Liver (tissue), 9 donors: ENCODE data around the gene ZNG1A. TPM values are rescaled to one million over a fixed set of nuclear protein-coding genes. Genes with fewer than 3 reads are reported as not detected.
"Not testable (repeated sequence)": the region's sequence is repeated elsewhere in the genome, so short reads cannot be mapped to it uniquely, and the experiment has no call there.

Experiments
- DNase-seq: peaks from one replicate; pipeline ENCODE4 v3.0.0-alpha.2; 2017; ENCODE audit warnings: low spot score
- H3K27ac ChIP-seq, 2 donors: one replicate each; pipeline ENCODE4 v1.7.0; 2013; ENCODE audit warnings: inconsistent platforms in 2 of 2, low read length in 2 of 2, control low read depth in 1 of 2, low read depth in 1 of 2, mild to moderate bottlenecking in 1 of 2
- H3K27me3 ChIP-seq, 4 donors: one replicate each; pipeline versions ENCODE4 v1.6.1 to v1.7.0; 2013; ENCODE audit warnings: low read length in 3 of 4, inconsistent platforms in 1 of 4, mild to moderate bottlenecking in 1 of 4, moderate library complexity in 1 of 4; ENCODE audit not compliant: control insufficient read depth in 4 of 4, insufficient read depth in 4 of 4
- H3K36me3 ChIP-seq, 4 donors: one replicate each; pipeline versions ENCODE4 v1.6.1 to v1.7.0; 2013; ENCODE audit warnings: low read length in 3 of 4, mild to moderate bottlenecking in 3 of 4, low read depth in 1 of 4, moderate library complexity in 1 of 4; ENCODE audit not compliant: control insufficient read depth in 4 of 4, insufficient read depth in 3 of 4
- H3K4me1 ChIP-seq, 4 donors: one replicate each; pipeline versions ENCODE4 v1.6.1 to v1.7.0; 2013; ENCODE audit warnings: low read length in 3 of 4, mild to moderate bottlenecking in 3 of 4, moderate library complexity in 1 of 4; ENCODE audit not compliant: control insufficient read depth in 4 of 4, insufficient read depth in 4 of 4
- H3K4me3 ChIP-seq, 3 donors: one replicate each; pipeline versions ENCODE4 v1.6.1 to v1.7.0; 2013; ENCODE audit warnings: low read length in 3 of 3, control low read depth in 1 of 3, low read depth in 1 of 3, mild to moderate bottlenecking in 1 of 3
- H3K9ac ChIP-seq, 2 donors: one replicate each; pipeline ENCODE4 v1.7.0; 2013; ENCODE audit warnings: low read length in 2 of 2, mild to moderate bottlenecking in 2 of 2, moderate library complexity in 2 of 2, control low read depth in 1 of 2, low read depth in 1 of 2
- H3K9me3 ChIP-seq, 4 donors: one replicate each; pipeline versions ENCODE4 v1.6.1 to v1.7.0; 2013; ENCODE audit warnings: low read length in 3 of 4; ENCODE audit not compliant: control insufficient read depth in 4 of 4
- ATF3 ChIP-seq: IDR thresholded peaks from 2 replicates; pipeline ENCODE4 v1.6.1; 2016; ENCODE audit warnings: antibody characterized with exemption
- FOXA2 ChIP-seq: IDR thresholded peaks from 2 replicates; pipeline ENCODE4 v1.6.1; 2016; ENCODE audit warnings: antibody characterized with exemption
- GABPA ChIP-seq, 2 donors: IDR thresholded peaks in 1 of 2; conservative IDR thresholded peaks in 1 of 2; 2 replicates each; pipeline ENCODE4 v1.6.1; 2016; ENCODE audit warnings: antibody characterized with exemption in 2 of 2, mild to moderate bottlenecking in 1 of 2, moderate library complexity in 1 of 2
- HNF4A ChIP-seq, 2 donors: conservative IDR thresholded peaks; 2 replicates each; pipeline ENCODE4 v1.6.1; 2016; ENCODE audit warnings: antibody characterized with exemption in 2 of 2, mild to moderate bottlenecking in 2 of 2
- JUND ChIP-seq, 2 donors: IDR thresholded peaks; 2 replicates each; pipeline ENCODE4 v1.6.1; 2016; ENCODE audit warnings: antibody characterized with exemption in 2 of 2
- MAX ChIP-seq: IDR thresholded peaks from 2 replicates; pipeline ENCODE4 v1.6.1; 2016; ENCODE audit warnings: antibody characterized with exemption
- RAD21 ChIP-seq, 2 donors: IDR thresholded peaks; 2 replicates each; pipeline ENCODE4 v1.6.1; 2016; ENCODE audit warnings: antibody characterized with exemption in 2 of 2, mild to moderate bottlenecking in 2 of 2
- RXRA ChIP-seq, 2 donors: IDR thresholded peaks; 2 replicates each; pipeline ENCODE4 v1.6.1; 2017 to 2018; ENCODE audit warnings: antibody characterized with exemption in 2 of 2, mild to moderate bottlenecking in 1 of 2
- TAF1 ChIP-seq: conservative IDR thresholded peaks from 2 replicates; pipeline ENCODE4 v1.6.1; 2016; ENCODE audit warnings: antibody characterized with exemption, mild to moderate bottlenecking
- YY1 ChIP-seq: IDR thresholded peaks from 2 replicates; pipeline ENCODE4 v1.6.1; 2016; ENCODE audit warnings: antibody characterized with exemption, mild to moderate bottlenecking
- ZBTB33 ChIP-seq: IDR thresholded peaks from 2 replicates; pipeline ENCODE4 v1.6.1; 2016; ENCODE audit warnings: antibody characterized with exemption
- WGBS: extraction: QIAGEN DNeasy Blood & Tissue Kit; methylation state at CpG from one replicate; pipeline ENCODE4 v1.1.7; 2013; 5-methylcytosine and 5-hydroxymethylcytosine counted together
- polyA plus RNA-seq, 2 donors: library from polyadenylated mRNA; stranded (reverse) in 1 of 2; unstranded in 1 of 2; fragments of 200-250 nt in 1 of 2; fragments of >200 nt in 1 of 2; fragmentation: Nextera tagmentation in 1 of 2; extraction: Ambion mirVana in 1 of 2; gene quantifications; one replicate each; pipeline versions ENCODE4 v1.2.1 to v1.2.3, GENCODE V29; 2013 to 2015
- total RNA-seq, 2 donors: library from RNA; depleted of rRNA; stranded (reverse); fragments of >200 nt; gene quantifications; one replicate each; pipeline ENCODE4 v1.2.3, GENCODE V29; 2014
- donor health status: healthy.
- donor health status: healthy.
- donor health status: healthy.
- donor health status: healthy.
- donor health status: healthy.

The ZNG1A gene
- total and polyA plus RNA-seq, 4 donors: 11.1 to 46.8 (median 20.8) TPM

GRCh38 chr9:221989-222776 is 43.3 kb upstream of the ZNG1A start (continued):
- TF ChIP-seq RAD21 (IDR thresholded peaks at IDR 0.05): no peak
- TF ChIP-seq YY1: no peak
- no peak for TF ChIP-seq RXRA (IDR thresholded peaks at IDR 0.05)
- no peak for TF ChIP-seq HNF4A (conservative IDR thresholded peaks at IDR 0.05)
- no peak for TF ChIP-seq TAF1
- TF ChIP-seq GABPA (IDR thresholded peaks at IDR 0.05 in 1 of 2, conservative IDR thresholded peaks at IDR 0.05 in 1 of 2): no peak

GRCh38 chr9:219670-220365 is 41.0 kb upstream of the ZNG1A start:
- Histone ChIP-seq H3K36me3 (no peaks in the 10 kb centered on the region), H3K27me3 (peaks cover 0 to 8% (median 1%) of the 10 kb centered on the region in 4 donors), H3K4me1 (peaks cover under 1 to 5% (median 2%) of the 10 kb centered on the region in 4 donors), H3K27ac (no peak overlapping the region), H3K9ac (no peak overlapping the region), H3K4me3 (no peak overlapping the region), H3K9me3 (no peaks in the 10 kb centered on the region)
- TF ChIP-seq ZBTB33 (no peak), HNF4A (conservative IDR thresholded peaks at IDR 0.05) (peak in 1 of 2 donors; percentile 46), RXRA (IDR thresholded peaks at IDR 0.05) (peak in 1 of 2 donors; percentile 22)
- 63% methylated on average over 7 of the region's 7 CpGs for WGBS
- no peak for DNase-seq

GRCh38 chr9:219036-219435 is 40.2 kb upstream of the ZNG1A start:
- not testable (repeated sequence) for H3K4me3 ChIP-seq, H3K36me3 ChIP-seq, H3K27ac ChIP-seq, H3K27me3 ChIP-seq, H3K4me1 ChIP-seq, H3K9ac ChIP-seq, H3K9me3 ChIP-seq, DNase-seq
- WGBS: 68% methylated on average over 7 of the region's 7 CpGs

GRCh38 chr9:217950-218349 is 39.1 kb upstream of the ZNG1A start:
- no peaks in the 10 kb centered on the region for H3K36me3 ChIP-seq
- no peak overlapping the region for H3K9ac ChIP-seq
- H3K9me3 ChIP-seq: no peaks in the 10 kb centered on the region
- no peak overlapping the region for H3K4me3 ChIP-seq
- no peak for DNase-seq
- WGBS: 47% methylated on average over 2 of the region's 2 CpGs
- peak; percentile 21 for TF ChIP-seq MAX
- no peak for TF ChIP-seq FOXA2
- peak in 1 of 2 donors; percentile 46 for TF ChIP-seq RXRA (IDR thresholded peaks at IDR 0.05)
- TF ChIP-seq JUND (IDR thresholded peaks at IDR 0.05): no peak
- TF ChIP-seq ATF3: no peak
- peak; percentile 28 to 67 for TF ChIP-seq HNF4A (conservative IDR thresholded peaks at IDR 0.05)
- H3K4me1 ChIP-seq: peaks cover 0 to 8% (median 4%) of the 10 kb centered on the region in 4 donors
- peaks cover 0 to 5% (median 1%) of the 10 kb centered on the region in 4 donors for H3K27me3 ChIP-seq
- H3K27ac ChIP-seq: no peak overlapping the region
